ENCODE measurements around the gene TSC22D1.

TSC22D1 gene

DNA sequence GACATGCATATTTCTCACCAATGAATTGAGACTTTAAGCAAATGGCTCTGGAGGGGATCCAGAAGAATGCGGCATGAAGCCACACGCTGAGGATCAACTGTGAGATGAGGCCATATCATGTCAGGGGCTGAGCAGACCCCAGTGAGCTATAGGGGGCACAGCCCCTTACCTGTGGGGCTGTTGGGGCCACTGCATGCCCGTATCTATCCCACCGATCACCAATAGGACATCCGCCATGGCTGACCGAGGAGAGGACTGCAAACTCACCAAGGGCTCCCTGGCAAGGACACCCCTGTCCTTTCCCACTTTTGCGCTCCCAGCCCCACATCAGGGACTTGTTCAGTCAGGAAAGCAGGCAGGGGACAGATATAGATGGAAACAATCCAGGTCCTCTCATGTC is 124.5 kb downstream of the TSC22D1 start:
- DNase-seq (ENCODE audit: low spot score) = no peak

DNA sequence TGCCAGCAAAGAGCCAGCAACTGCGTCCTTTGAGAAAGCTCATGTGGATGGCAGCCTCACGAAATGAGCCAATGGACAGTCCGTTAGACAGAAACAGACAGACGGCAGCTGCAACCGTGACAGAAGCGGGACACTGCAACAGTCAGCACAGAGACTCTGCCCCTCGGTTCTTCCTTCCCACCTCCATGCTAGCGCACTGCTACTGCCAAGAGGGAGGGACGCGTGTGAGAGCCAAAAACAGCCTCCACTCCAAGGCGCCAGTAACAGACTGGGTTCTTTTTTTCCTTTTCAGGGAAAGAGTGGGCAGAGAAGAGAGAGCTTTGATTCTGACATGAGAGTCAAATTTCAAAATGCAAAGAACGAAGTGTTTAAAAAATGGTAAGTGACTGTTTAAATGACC is 125.0 kb downstream of the TSC22D1 start:
- no peak for DNase-seq (ENCODE audit: low spot score)

DNA sequence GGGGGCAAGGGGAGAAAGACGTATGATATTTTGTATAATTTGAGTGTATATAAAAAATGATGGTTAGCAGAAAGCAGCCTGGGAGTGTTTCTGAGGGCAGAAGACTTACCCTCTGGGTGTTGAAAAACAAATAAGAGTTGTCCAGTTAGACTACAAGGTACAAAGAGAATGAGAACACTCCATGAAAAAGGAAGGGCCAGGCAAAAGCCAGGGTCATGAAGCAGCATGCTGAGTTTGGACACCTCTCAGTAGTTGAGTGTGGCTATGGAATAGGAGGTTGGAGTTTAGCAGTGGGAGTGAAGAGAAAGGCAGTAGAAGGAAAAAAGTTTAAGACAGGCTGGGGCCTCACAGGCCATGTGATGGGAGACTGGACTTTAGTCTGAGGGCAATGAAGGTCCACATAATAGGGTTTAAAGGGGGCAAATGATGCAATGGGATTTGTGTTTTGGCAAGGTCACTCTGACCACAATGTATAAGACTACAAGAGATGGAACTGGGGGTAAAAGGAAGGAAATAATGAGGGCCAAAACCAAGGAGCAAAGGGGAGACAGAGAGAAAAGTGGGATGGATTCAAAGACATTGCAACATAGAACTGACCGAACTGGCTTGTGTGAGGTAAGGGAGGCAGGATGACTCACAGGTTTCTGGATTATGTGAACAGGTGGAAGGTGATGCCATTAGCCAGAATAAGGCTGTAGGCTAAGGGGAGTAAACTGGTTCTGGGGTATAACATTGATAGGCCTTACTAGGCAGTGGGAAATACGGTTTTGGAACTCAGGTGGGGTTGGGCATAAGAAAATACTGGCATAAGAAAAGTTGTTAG is 125.9 kb downstream of the TSC22D1 start:
- no peak for DNase-seq (ENCODE audit: low spot score)

DNA sequence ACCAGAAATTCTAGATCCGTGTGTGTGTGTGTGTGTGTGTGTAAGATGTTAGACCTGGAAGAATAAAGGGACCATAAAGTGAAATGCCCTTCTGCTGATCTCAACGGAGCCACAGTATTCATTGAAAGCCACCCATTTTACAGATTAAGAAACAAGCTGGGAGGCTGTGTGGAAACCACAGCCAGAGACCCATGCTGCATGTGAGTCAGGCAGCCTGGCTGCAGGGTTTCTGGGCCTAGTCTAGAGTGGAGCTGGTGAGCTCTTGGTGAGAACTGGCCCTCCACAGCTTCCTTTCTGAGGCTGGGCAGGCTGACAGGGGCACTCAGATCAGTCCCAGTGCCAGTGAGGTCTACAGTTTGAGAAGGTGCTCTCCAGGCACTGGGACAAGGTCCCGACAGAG is 127.3 kb downstream of the TSC22D1 start:
- DNase-seq (ENCODE audit: low spot score) = no peak

DNA sequence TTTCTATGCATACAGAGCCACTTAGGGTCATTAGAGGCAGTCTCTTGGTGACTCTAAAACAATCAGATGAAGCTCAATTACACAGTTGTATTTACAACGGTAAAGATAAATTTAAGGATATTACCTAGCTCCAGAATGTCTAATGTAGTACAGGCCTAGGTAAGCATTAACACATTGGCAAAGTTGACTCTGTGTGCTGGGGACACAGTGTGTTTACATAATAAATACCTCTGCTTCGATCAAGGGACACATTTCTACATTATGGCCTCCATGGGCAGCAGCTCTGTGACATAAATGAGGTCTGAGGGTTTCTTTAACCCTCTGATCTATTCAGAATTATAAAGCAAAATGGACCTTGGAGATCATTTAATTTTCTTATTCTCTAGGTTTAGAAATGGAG is 127.8 kb downstream of the TSC22D1 start:
- no peak for DNase-seq (ENCODE audit: low spot score)

DNA sequence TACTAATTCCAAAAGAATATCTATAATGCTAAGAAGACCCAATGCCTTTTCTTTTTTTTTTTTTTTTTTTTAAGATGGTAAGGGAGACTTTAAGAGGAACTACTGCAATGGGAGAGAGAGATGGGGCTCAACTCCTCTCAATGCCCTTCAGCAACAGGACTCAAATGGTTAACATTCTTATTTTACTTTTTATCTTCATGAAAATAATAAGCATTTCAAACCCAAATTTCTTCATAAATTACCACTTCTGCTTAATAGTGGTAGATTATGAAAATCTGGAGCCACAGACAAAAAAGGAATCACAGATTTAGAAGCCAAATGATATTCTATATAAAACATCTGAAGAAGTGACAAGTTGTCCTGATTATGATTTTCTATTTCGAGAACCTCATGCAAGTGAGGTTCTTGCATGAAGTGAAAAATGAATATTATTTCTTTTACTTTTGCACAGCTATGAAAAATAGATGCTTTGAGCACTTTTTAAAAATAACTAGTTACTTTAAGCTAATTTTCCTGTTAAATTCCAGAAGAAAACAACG is 128.3 kb downstream of the TSC22D1 start:
- no peak for DNase-seq (ENCODE audit: low spot score)

DNA sequence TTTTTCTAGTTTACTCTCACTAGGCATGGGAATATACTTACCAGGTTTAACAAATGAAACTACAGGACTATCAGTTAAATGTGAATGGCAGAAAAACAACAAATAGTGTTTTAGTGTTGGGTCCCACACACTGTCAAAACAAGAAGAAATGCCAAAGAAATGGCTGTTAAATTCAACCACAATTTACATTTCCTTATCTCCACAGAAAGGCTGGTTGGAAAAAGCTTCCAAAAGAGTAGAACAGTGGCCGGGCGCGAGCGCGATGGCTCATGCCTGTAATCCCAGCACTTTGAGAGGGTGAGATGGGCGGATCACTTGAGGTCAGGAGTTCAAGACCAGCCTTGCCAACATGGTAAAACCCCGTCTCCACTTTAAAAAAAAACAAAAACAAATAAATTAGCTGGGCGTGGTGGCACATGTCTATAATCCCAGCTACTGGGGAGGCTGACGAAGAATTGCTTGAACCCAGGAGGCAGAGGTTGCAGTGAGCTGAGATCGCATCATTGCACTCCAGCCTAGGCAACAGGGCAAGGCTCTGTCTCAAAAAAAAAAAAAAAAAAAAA is 136.0 kb downstream of the TSC22D1 start:
- DNase-seq (ENCODE audit: low spot score) = no peak

DNA sequence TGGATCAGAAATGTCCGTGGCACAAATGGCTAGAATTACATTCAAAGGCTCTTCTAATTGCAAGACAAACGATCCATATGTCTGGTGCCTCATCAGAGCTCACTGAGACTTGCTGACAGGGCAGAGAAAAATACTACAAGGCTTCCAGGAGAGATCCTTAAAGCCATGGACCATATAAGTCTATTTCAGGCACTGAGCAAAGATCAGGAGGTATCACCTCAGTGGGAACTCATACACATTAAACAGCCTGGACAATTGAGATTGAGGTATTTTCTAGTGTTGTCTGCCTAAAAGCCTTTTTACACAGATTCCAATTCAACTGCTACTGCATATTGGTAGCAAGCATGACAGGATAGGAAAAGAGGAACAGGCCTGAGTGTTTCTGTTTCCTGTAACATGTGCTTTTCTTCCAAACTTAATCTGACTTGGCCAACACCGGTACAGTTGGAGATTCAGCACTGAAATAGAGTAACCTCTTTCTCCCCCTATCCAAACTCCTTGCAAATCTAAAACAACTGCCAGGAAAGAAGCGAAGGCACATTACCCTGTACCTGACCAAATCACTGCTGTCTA is 136.6 kb downstream of the TSC22D1 start:
- DNase-seq (ENCODE audit: low spot score) = no peak

DNA sequence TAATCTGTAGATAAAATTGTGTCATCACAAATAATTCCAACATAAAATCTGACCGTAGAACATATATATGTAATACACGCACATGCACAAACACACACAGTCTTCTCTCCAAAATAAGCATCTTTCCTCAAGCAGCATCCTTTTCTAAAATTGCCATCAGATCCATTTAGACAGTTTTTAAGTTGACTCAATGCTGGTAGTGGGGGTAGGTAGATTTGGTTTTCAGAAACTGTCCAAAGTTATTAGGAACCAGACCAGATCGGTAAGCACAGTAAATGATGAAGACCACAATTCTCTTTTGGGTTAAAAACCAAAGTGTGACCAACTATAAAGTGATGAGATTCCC is 137.9 kb downstream of the TSC22D1 start:
- no peak for DNase-seq (ENCODE audit: low spot score)

DNA sequence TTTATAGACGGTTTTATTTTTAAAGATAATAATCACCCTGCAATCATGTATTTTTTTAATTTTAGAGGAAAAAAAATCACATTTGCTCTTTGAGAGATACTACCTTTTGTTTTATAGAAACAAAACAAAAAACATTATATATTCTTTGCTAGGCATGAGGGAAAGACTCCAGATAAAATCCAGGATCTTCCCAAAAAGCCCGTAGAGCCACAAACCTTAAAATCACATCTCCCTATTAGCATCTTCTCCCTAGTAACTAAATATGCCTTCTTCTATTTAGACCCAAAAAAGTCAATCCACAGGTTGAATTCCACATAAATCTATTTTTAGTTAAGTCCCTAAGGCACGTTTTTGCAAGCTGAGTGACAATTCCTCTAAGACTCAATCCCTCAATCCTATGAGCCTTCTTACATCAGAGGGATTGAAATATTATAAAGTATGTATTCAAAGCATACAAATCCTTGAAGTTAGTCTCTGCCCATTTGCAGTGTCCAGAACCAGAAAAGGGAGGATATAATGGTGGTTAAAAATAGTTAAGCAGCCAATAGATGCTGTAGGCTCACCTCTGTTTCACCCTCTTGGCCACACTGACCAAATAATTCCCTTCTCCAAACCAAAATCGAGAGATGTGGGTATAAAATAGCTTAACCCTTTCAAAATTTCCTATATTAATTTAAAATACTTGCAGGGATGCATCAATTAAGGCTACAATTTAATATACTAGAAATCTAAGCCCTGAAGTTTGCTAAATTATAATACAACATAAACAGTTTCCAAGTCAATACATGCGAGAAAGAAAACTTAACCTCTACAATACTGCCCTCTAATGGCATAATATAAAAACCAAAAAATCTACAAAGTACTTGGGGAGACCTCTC is 138.5 kb downstream of the TSC22D1 start:
- peak; percentile 88 for DNase-seq (ENCODE audit: low spot score)

DNA sequence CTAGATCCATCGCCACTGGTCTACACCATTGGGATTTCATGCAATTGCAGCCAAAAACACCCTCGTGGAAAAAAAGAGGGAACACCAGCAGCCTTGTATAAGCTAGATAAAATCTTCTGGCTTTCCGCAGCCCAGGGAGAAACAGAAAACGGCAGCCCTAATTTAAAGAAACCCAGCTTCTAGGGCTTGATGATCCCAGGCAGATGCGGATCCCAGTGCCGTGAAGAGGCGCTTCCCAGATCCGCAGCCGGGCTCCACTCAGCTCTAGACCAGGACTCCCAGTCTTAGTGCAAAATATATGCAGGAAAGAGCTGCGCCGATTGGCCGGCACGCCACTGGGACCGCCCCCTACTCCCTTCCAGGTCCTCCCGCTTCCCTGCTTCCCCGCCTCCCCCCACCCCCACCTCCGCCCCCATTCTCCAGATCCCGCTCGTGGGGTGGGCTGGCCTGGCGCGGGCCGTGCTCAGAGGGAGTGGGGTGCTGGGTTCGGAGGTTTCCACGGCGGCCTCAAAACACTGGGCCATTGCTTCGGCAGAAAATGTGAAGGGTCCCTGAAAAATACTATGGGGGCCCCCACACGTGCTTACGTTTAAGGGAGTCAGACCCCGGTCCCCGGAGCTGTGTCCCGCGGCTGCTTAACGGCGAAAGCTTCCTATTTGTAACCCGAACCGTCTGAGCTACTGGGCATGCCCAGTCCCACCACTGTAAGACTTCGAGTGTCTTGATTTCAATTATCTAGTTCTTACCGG is 139.4 kb downstream of the TSC22D1 start:
- DNase-seq (ENCODE audit: low spot score) = peak; percentile 94

DNA sequence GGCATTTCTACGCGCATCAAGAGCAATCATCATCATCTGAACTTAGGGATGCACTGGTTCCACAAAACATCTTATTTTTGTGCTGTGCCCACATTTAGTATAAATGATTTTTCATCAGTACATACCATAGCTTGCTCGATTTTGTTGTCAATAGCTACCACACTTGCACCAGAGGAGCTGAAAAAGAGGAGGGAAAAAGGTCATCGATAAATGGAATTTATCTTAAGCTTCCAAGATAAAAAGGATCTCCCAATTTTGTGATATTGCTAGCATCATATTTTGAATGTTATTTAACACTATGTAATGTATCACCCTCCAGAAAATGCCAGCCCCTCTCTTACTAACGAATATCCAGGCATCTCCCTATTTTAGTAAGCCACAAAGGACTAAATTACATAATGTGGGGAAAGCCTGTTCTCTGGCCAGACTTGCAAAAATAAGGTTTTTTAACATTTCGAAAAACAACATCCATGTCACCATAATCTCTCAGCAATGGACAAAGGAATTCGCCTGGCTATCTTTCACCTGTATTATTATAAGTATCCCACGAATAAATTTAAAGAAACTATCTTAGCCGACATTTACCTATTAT is 140.1 kb downstream of the TSC22D1 start:
- DNase-seq (ENCODE audit: low spot score) = peak; percentile 49

DNA sequence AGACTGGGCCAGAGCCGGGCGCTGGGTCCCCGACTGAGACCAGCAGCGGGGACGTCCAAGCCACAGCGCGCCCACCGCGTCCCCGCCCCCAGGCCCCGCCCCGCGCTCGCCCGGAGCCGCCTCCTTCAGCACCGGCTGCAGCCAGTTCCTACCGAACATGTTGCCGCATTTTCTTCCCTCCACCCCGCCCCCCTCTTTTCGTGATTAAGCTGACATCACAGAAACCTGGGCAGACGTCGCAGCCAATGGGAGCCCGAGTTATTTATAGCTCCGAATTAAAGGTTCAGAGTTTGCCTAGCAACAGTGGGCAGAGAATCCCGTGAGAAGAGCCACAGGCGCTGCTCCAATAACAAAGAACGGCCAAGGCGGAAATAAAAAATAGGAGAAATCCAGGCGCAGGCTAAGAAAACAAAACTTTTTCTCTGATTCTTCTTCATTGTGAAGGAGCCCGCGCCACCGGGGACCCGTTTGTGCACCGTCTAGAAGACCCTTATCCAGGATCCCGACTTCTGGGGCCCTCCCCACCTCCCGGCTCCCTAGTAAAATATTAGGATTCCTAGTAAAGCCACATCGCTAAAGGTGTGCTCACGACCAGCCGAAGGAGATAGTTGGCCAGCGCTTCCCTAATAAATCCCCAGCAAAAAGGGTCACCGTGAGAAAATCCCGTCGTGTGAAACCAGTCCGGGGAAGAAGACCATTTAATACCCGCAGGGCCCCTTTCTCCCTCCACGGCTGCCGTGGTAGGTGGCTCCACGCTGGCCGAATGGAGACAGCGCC is 140.8 kb downstream of the TSC22D1 start:
- DNase-seq (ENCODE audit: low spot score) = peak; percentile 96

DNA sequence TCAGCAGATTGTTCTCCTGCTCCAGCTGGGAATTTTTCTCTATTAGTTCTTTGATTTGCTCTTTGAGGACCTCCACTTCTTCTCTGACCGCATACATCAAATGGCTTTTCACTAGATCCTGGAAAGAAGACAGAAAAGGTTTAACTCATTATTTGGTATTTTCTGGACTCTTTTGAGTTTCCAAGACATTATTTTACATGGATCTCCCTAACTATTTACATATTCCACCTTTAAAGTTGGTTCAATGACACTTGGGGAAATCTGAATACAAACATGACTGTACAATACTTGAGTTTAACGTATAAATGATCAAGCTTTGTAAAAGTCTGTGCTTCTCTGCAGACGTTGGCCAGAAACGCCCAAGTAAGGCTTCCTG is 141.4 kb downstream of the TSC22D1 start:
- DNase-seq (ENCODE audit: low spot score) = peak; percentile 71

DNA sequence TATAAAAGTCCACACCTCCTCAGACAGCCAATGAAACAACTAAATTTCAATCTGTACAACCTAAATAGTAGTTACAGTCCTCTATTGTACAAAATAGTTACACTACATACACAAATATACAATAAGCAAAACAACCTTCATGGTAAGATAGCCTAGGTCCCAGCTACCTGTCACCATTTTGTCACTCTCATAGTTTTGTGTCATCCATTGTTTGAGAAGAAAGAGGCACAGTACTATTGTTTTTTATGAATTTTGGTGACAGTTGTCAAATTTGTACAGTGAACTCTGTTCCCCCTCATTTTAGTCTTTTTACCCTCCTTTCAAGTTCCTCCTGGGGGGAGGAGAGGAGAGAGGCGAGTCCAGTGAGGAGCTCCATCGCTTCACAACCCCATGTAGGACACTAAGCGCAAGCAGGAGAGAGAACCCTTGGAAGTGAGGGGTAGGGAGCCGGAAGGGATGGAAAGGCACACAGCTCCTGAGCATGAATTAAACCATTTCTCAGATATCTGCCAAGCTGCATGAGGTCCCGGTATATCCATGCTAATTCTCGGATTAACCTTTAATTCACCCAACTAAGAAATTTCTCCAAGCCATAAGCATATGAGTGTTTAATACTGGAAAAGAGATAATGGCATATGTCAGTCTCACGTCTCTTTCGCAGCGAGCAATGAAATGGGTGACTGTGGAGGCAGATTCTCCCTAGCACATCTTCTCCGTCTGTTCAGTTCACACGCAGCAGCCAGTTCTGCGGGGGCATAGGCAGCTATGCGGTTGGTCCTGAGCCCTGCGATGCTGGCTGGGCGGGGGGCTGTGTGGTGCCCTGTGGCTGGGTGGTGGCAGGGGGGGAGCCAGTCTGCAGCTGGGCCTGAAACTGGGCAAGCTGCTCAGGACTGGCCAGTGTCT is 142.0 kb downstream of the TSC22D1 start:
- no peak for DNase-seq (ENCODE audit: low spot score)

DNA sequence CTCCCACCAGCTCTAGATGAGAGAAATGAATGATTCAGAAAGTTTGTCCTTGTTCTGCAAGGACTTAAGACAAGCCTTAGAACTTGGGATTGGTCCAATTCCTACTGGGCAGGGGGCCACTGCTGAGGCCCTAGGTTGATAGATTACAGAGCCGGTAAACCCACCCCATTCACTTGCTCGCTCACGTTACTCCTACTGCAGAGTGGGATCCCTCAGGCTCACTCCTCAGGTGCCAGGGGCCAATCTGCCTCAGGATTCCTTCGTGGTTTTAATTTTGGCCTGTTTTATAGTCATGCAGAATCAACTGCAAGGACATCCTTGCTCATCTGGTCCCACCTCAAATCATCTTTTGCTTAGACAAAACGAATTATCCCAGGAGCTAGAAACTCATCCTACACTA is 143.5 kb downstream of the TSC22D1 start:
- no peak for DNase-seq (ENCODE audit: low spot score)

DNA sequence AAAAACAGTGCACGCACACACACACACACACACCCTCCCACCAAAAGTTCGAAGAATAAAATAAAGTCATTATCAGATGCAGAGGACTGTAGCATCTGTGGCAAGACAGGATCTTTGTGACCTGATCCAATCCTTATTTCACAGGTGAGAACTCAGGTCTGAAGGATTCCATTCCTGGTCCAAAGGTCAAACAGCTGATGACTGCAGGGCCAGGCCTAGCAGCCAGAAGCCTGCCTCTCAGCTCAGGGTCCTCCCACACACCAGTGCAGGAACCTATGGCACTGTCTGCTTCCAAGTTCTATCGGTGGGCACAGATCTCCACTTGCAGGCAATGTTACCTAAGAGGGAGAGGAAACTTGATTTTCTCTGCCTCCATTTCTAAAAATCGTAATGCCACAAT is 145.0 kb downstream of the TSC22D1 start:
- DNase-seq (ENCODE audit: low spot score) = no peak

DNA sequence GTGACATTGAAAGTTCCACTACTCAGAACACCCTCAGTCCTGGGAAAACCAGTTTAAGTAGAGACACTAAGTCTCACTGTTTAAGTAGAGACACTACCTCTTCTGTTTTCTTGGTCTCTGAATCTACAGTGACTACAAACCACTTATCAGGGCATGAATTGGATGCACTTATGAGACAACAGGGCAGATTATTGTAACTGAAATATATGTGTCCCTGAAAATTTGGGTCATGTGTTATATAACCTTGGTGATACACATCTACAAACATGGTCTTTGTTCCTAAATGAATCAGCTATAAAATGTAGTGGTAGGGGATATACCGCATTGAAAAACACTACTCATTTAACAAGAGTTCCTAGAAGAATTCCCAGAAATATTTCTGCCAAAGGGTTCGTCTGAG is 146.8 kb downstream of the TSC22D1 start:
- DNase-seq (ENCODE audit: low spot score) = no peak

DNA sequence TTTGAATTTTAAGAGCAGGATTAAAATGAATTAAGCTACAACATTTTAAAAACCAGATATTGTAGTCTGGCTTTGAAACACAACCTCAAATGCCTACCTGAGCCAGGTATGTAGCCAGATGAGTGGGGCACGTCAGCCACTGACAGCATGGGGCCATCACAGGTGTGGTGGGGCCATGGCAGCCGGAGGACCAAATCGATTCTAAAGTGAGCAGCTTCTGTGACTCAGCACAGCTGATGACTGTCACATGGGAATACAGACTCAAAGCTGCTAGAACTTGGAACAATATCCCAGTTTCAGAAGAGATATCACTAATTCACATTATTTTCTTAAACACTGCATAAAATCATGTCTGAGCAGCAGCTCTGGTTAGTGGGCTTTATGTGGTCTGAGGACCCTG is 149.7 kb downstream of the TSC22D1 start:
- DNase-seq (ENCODE audit: low spot score) = no peak

DNA sequence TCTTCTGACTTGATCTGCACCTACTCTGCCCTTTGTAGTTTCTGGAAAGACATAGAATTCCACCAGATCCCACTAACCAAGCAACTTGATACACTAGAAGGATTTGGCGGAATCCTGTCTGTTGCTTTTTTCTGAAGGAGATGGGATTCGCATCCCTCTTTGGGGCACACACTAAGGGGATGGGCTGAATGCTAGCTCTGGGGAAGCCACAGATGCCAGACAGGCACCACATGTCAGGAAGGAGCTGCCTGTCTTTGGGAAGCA is 150.4 kb downstream of the TSC22D1 start:
- no peak for DNase-seq (ENCODE audit: low spot score)
